NCI-H446 (cell line): ENCODE data around the gene MXD4.
"Not testable (repeated sequence)": the region's sequence is repeated elsewhere in the genome, so short reads cannot be mapped to it uniquely, and the experiment has no call there.

Source experiments
- DNase-seq, 2 experiments: peaks; one replicate each; lab custom pipeline; 2025; lab: John Stamatoyannopoulos, UW

MXD4 gene

GRCh38 chr4:2250357-2251072 lies 11.4 kb downstream of the MXD4 start:
- no peak for DNase-seq

GRCh38 chr4:2249526-2250356 lies 12.2 kb downstream of the MXD4 start:
- no peak for DNase-seq

GRCh38 chr4:2248821-2249261 lies 13.1 kb downstream of the MXD4 start:
- no peak for DNase-seq

GRCh38 chr4:2248044-2248780 lies 13.7 kb downstream of the MXD4 start:
- DNase-seq, result no peak

GRCh38 chr4:2247128-2248043 lies 14.5 kb downstream of the MXD4 start:
- DNase-seq, result no peak

GRCh38 chr4:2246384-2247127 lies 15.4 kb downstream of the MXD4 start:
- DNase-seq, result no peak

- no peak for DNase-seq
Measured at GRCh38 chr4:2245787-2246275, 16.1 kb downstream of the MXD4 start.

GRCh38 chr4:2245057-2245786 lies 16.7 kb downstream of the MXD4 start:
- DNase-seq, result no peak

- DNase-seq, result no peak
Measured at GRCh38 chr4:2243681-2244380, 18.1 kb downstream of the MXD4 start.

GRCh38 chr4:2241410-2242353 lies 20.2 kb downstream of the MXD4 start, which contains the start of the genes HAUS3 and POLN:
Gene HAUS3 (minus strand): TSS chr4:2242121. CDS start chr4:2240946, 1,175 bp downstream.
Gene POLN (minus strand): TSS chr4:2242121. CDS start chr4:2229231, 12,890 bp downstream.
- DNase-seq, result peak; percentile 80 to 93

GRCh38 chr4:2241003-2241402 lies 20.9 kb downstream of the MXD4 start:
- no peak for DNase-seq

GRCh38 chr4:2236944-2237666 lies 24.8 kb downstream of the MXD4 start:
- DNase-seq, result no peak

GRCh38 chr4:2231082-2231481 lies 30.8 kb downstream of the MXD4 start:
- DNase-seq, result no peak

GRCh38 chr4:2226261-2226660 lies 35.6 kb downstream of the MXD4 start:
- no peak for DNase-seq

GRCh38 chr4:2222838-2223237 lies 39.1 kb downstream of the MXD4 start:
- no peak for DNase-seq

GRCh38 chr4:2221378-2221777 lies 40.5 kb downstream of the MXD4 start:
- not testable (repeated sequence) for DNase-seq

GRCh38 chr4:2220016-2220630 lies 41.8 kb downstream of the MXD4 start:
- peak; percentile 5 to 48 for DNase-seq
